ENCODE data around the gene NRG2. TPM values are rescaled to one million over a fixed set of nuclear protein-coding genes. Genes with fewer than 3 reads are reported as not detected.

NRG2 gene
- total RNA-seq, 1 experiment from 2014 or later = 0.59 TPM

DNA sequence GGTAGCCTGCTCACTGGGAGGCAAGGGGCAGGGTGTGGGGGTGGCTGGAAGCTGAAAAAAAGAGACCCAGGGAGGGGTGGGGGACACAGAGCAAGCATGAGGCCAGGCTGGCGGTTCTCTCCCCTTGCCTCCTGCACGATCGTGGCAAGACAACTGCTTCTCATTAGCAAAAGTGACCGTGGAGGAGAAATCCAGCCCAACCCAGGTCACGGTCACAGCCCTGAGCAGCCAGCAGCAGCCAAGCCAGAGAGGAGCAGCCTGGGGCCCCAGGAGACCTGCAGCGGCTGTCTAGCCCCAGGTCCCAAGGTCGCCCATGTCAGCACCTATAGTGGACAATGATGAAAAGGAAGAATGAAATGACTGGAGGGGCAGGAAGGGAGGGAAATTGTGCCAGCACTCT lies 89.1 kb downstream of the NRG2 start:
- H3K9me3 Mint-ChIP-seq (ENCODE audit: unreplicated experiment) = no peaks in the 10 kb centered on the region
- ChIA-PET CTCF (no interaction called here), POLR2A (no interaction called here)
- peaks cover 7% of the 10 kb centered on the region for H3K27me3 Mint-ChIP-seq (ENCODE audit: insufficient read depth, unreplicated experiment)
- intact Hi-C loops (cut with micrococcal nuclease; ENCODE audit: unreplicated experiment) = no loop called here
- no peaks in the 10 kb centered on the region for H3K4me1 Mint-ChIP-seq (ENCODE audit: low read depth, unreplicated experiment)
- H3K4me3 Mint-ChIP-seq (ENCODE audit: unreplicated experiment) = no peak overlapping the region
- BruUV-seq (replicated peaks) = no TSS peak
- H3K36me3 Mint-ChIP-seq (ENCODE audit: insufficient read depth, unreplicated experiment) = peaks cover 6% of the 10 kb centered on the region
- Histone ChIP-seq H3K27me3 (replicated peaks; ENCODE audit: control insufficient read depth, insufficient read depth, low read length) (no peaks in the 10 kb centered on the region), H3K4me1 (no peaks in the 10 kb centered on the region), H3K4me3 (ENCODE audit: low read depth, low read length) (no peak overlapping the region), H3K9me3 (no peaks in the 10 kb centered on the region), H3K36me3 (ENCODE audit: control insufficient read depth, insufficient read depth, low read length) (no peaks in the 10 kb centered on the region)
- TF ChIP-seq, protein P1, sequence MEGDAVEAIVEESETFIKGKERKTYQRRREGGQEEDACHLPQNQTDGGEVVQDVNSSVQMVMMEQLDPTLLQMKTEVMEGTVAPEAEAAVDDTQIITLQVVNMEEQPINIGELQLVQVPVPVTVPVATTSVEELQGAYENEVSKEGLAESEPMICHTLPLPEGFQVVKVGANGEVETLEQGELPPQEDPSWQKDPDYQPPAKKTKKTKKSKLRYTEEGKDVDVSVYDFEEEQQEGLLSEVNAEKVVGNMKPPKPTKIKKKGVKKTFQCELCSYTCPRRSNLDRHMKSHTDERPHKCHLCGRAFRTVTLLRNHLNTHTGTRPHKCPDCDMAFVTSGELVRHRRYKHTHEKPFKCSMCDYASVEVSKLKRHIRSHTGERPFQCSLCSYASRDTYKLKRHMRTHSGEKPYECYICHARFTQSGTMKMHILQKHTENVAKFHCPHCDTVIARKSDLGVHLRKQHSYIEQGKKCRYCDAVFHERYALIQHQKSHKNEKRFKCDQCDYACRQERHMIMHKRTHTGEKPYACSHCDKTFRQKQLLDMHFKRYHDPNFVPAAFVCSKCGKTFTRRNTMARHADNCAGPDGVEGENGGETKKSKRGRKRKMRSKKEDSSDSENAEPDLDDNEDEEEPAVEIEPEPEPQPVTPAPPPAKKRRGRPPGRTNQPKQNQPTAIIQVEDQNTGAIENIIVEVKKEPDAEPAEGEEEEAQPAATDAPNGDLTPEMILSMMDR (IDR thresholded peaks at IDR 0.05; ENCODE audit: insufficient read depth in 1 of 2, low read depth in 1 of 2, low read length in 1 of 2, severe bottlenecking in 1 of 2, unreplicated experiment in 1 of 2) = no peak
- DNase-seq = no peak
- no peak overlapping the region for H3K27ac Mint-ChIP-seq (ENCODE audit: unreplicated experiment)

DNA sequence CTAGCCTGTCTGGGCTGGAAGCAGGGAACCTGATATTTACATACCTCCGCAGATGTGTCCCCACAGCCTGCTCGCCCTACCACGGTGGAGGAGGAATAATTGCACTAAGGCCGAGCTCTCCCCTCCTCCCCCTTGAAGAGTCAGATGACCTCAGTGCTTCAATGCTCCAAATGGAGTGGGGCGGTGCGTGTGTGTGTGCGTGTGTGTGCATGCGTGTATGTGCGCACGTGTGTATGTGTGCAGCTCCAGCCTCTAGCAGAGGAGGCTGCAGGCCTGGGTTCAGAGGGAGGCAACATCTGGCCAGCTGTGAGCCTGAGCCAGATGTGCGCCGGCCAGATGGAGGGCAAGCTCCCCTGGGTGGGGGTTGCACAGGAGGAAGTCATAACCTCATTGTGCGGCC lies 90.5 kb downstream of the NRG2 start:
- Mint-ChIP-seq H3K27me3 (ENCODE audit: insufficient read depth, unreplicated experiment) (peaks cover 8% of the 10 kb centered on the region), H3K4me1 (ENCODE audit: low read depth, unreplicated experiment) (no peaks in the 10 kb centered on the region), H3K4me3 (ENCODE audit: unreplicated experiment) (no peak overlapping the region), H3K9me3 (ENCODE audit: unreplicated experiment) (no peaks in the 10 kb centered on the region), H3K27ac (ENCODE audit: unreplicated experiment) (no peak overlapping the region), H3K36me3 (ENCODE audit: insufficient read depth, unreplicated experiment) (peaks cover 6% of the 10 kb centered on the region)
- H3K4me3 ChIP-seq (ENCODE audit: low read depth, low read length) = no peak overlapping the region
- no peak for DNase-seq
- ChIA-PET POLR2A (no interaction called here), CTCF (no interaction called here)
- TF ChIP-seq, protein P1 (IDR thresholded peaks at IDR 0.05; ENCODE audit: insufficient read depth in 1 of 2, low read depth in 1 of 2, low read length in 1 of 2, severe bottlenecking in 1 of 2, unreplicated experiment in 1 of 2) = no peak
- no peaks in the 10 kb centered on the region; the same call in 1 of the 2 replicates for H3K27me3 ChIP-seq (replicated peaks; ENCODE audit: control insufficient read depth, insufficient read depth, low read length)
- no peaks in the 10 kb centered on the region for H3K9me3 ChIP-seq
- no peaks in the 10 kb centered on the region for H3K4me1 ChIP-seq
- intact Hi-C loops (cut with micrococcal nuclease; ENCODE audit: unreplicated experiment) = no loop called here
- no peaks in the 10 kb centered on the region for H3K36me3 ChIP-seq (ENCODE audit: control insufficient read depth, insufficient read depth, low read length)
- BruUV-seq (replicated peaks) = no TSS peak

DNA sequence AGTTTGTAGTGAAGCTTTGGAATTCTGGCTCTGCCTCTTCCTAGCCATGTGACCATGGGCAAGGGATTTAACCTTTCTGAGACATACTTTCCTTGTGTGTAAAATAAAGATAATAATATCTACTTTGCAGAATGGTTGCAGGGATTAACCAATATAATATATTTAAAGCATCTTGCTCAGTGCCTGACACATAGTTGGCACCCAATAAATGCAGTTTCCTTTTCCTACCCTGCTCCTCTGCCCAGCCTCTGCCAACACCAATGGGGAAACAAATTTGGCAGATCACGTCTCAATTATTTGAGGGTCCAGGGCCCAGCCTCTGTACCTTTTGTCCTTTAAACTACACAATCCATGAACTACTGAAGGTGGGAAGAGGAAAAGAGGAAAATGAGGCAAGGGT lies 91.1 kb downstream of the NRG2 start:
- intact Hi-C loops (cut with micrococcal nuclease; ENCODE audit: unreplicated experiment) = no loop called here
- BruUV-seq (replicated peaks) = no TSS peak
- Mint-ChIP-seq H3K27me3 (ENCODE audit: insufficient read depth, unreplicated experiment) (peaks cover 8% of the 10 kb centered on the region), H3K36me3 (ENCODE audit: insufficient read depth, unreplicated experiment) (peaks cover 6% of the 10 kb centered on the region), H3K4me1 (ENCODE audit: low read depth, unreplicated experiment) (no peaks in the 10 kb centered on the region), H3K4me3 (ENCODE audit: unreplicated experiment) (no peak overlapping the region), H3K9me3 (ENCODE audit: unreplicated experiment) (no peaks in the 10 kb centered on the region), H3K27ac (ENCODE audit: unreplicated experiment) (no peak overlapping the region)
- Histone ChIP-seq H3K4me1 (no peaks in the 10 kb centered on the region), H3K36me3 (ENCODE audit: control insufficient read depth, insufficient read depth, low read length) (no peaks in the 10 kb centered on the region), H3K4me3 (ENCODE audit: low read depth, low read length) (no peak overlapping the region), H3K9me3 (no peaks in the 10 kb centered on the region), H3K27me3 (replicated peaks; ENCODE audit: control insufficient read depth, insufficient read depth, low read length) (no peaks in the 10 kb centered on the region; the same call in 1 of the 2 replicates)
- TF ChIP-seq, protein P1 (IDR thresholded peaks at IDR 0.05; ENCODE audit: insufficient read depth in 1 of 2, low read depth in 1 of 2, low read length in 1 of 2, severe bottlenecking in 1 of 2, unreplicated experiment in 1 of 2) = no peak
- CTCF ChIA-PET = no interaction called here
- POLR2A ChIA-PET = no interaction called here
- no peak for DNase-seq

All from Caco-2 (cell line).